NCI-H226 (cell line): ENCODE results near the gene MICU1.
A peak's percentile ranks its signal among the peaks of the same experiment; 100 is the strongest.
"Not testable (repeated sequence)": the region's sequence is repeated elsewhere in the genome, so short reads cannot be mapped to it uniquely, and the experiment has no call there.

ENCODE experiments used
- DNase-seq: peaks from one replicate; pipeline ENCODE4 v3.0.0-alpha.2; 2015

Gene MICU1

GRCh38 chr10:72552857-72553256, 73.0 kb downstream of the MICU1 start:
- DNase-seq: peak; percentile 58

- DNase-seq: no peak
Observed at GRCh38 chr10:72550239-72550638, 75.6 kb downstream of the MICU1 start.

GRCh38 chr10:72545546-72545945, 80.3 kb downstream of the MICU1 start:
- no peak for DNase-seq

GRCh38 chr10:72543855-72544254, 82.0 kb downstream of the MICU1 start:
- not testable (repeated sequence) for DNase-seq

- DNase-seq: no peak
Observed at GRCh38 chr10:72542396-72542815, 83.5 kb downstream of the MICU1 start.

GRCh38 chr10:72541337-72541736, 84.5 kb downstream of the MICU1 start:
- DNase-seq: no peak

GRCh38 chr10:72540193-72540807, 85.6 kb downstream of the MICU1 start:
- no peak for DNase-seq

GRCh38 chr10:72539137-72539536, 86.7 kb downstream of the MICU1 start:
- no peak for DNase-seq

GRCh38 chr10:72525689-72526088, 100.2 kb downstream of the MICU1 start:
- no peak for DNase-seq

- DNase-seq: no peak
Observed at GRCh38 chr10:72525277-72525676, 100.6 kb downstream of the MICU1 start.

GRCh38 chr10:72524489-72524888, 101.4 kb downstream of the MICU1 start:
- no peak for DNase-seq

- no peak for DNase-seq
Observed at GRCh38 chr10:72523932-72524396, 101.9 kb downstream of the MICU1 start.

- DNase-seq: no peak
Observed at GRCh38 chr10:72523062-72523461, 102.8 kb downstream of the MICU1 start.

GRCh38 chr10:72517244-72517643, 108.6 kb downstream of the MICU1 start:
- no peak for DNase-seq

GRCh38 chr10:72515455-72515854, 110.4 kb downstream of the MICU1 start:
- DNase-seq: no peak

- no peak for DNase-seq
Observed at GRCh38 chr10:72513910-72514309, 112.0 kb downstream of the MICU1 start.

- DNase-seq: no peak
Observed at GRCh38 chr10:72511459-72511858, 114.4 kb downstream of the MICU1 start.

GRCh38 chr10:72509941-72510340, 115.9 kb downstream of the MICU1 start:
- DNase-seq: no peak

- no peak for DNase-seq
Observed at GRCh38 chr10:72509206-72509799, 116.6 kb downstream of the MICU1 start.

- no peak for DNase-seq
Observed at GRCh38 chr10:72508033-72508432, 117.8 kb downstream of the MICU1 start.

GRCh38 chr10:72506474-72506873, 119.4 kb downstream of the MICU1 start:
- no peak for DNase-seq

- DNase-seq: no peak
Observed at GRCh38 chr10:72505435-72505834, 120.4 kb downstream of the MICU1 start.

- DNase-seq: no peak
Observed at GRCh38 chr10:72503694-72504438, 122.0 kb downstream of the MICU1 start.

- DNase-seq: peak; percentile 50
Observed at GRCh38 chr10:72503241-72503640, 122.6 kb downstream of the MICU1 start.
